Measurements from ENCODE around the gene CA7.

CA7 gene

GRCh38 chr16:66810391-66810790 is 33.8 kb upstream of the CA7 start:
- CTCF ChIA-PET: interaction anchor here (0.9 to 10.3 kb wide), 2 partner anchors 20 to 57 kb away, joined by 3 to 100 read pairs; partner anchors contain the start of gene NAE1
- POLR2A ChIA-PET: no interaction called here
- no peak overlapping the region for H3K4me3 ChIP-seq (ENCODE audit: low read depth, low read length)
- no peak for TF ChIP-seq CTCF (IDR thresholded peaks at IDR 0.05; ENCODE audit: insufficient read depth, low read length, missing control alignments)
- no peak for DNase-seq (ENCODE audit: low read depth, low spot score)

GRCh38 chr16:66811043-66811442 is 33.2 kb upstream of the CA7 start:
- ChIA-PET POLR2A (no interaction called here), CTCF (interaction anchor here (10.3 kb wide), 1 partner anchor 19 kb away, joined by 100 read pairs; the partner anchor contains the start of gene NAE1)
- DNase-seq (ENCODE audit: low read depth, low spot score): no peak
- no peak overlapping the region for H3K4me3 ChIP-seq (ENCODE audit: low read depth, low read length)
- no peak for TF ChIP-seq CTCF (IDR thresholded peaks at IDR 0.05; ENCODE audit: insufficient read depth, low read length, missing control alignments)

GRCh38 chr16:66814734-66815133 is 29.5 kb upstream of the CA7 start:
- CTCF ChIA-PET: interaction anchor here (1.0 to 10.3 kb wide), 6 partner anchors 8 to 63 kb away, joined by 3 to 100 read pairs (median 8); partner anchors contain the start of genes DYNC1LI2 and NAE1
- no peak overlapping the region for H3K4me3 ChIP-seq (ENCODE audit: low read depth, low read length)
- POLR2A ChIA-PET: no interaction called here
- TF ChIP-seq CTCF (IDR thresholded peaks at IDR 0.05; ENCODE audit: insufficient read depth, low read length, missing control alignments): no peak
- no peak for DNase-seq (ENCODE audit: low read depth, low spot score)

GRCh38 chr16:66824006-66824405 is 20.2 kb upstream of the CA7 start:
- CTCF ChIA-PET: interaction anchor here (1.1 to 5.0 kb wide), 7 partner anchors 9 to 173 kb away, joined by 3 to 27 read pairs (median 9); partner anchors contain the start of gene DYNC1LI2
- DNase-seq (ENCODE audit: low read depth, low spot score): no peak
- H3K4me3 ChIP-seq (ENCODE audit: low read depth, low read length): no peak overlapping the region
- TF ChIP-seq CTCF (IDR thresholded peaks at IDR 0.05; ENCODE audit: insufficient read depth, low read length, missing control alignments): no peak
- POLR2A ChIA-PET: no interaction called here

GRCh38 chr16:66830422-66831404 is 13.5 kb upstream of the CA7 start, which contains the start of gene NAE1:
NAE1 (minus strand) TSS chr16:66830976; CDS start chr16:66830899, 77 bp downstream.
- peak; percentile 96 for TF ChIP-seq CTCF (IDR thresholded peaks at IDR 0.05; ENCODE audit: insufficient read depth, low read length, missing control alignments)
- H3K4me3 ChIP-seq (ENCODE audit: low read depth, low read length): peak within 1 kb of the TSS; percentile 72
- DNase-seq (ENCODE audit: low read depth, low spot score): no peak
- CTCF ChIA-PET: interaction anchor here (0.5 to 9.0 kb wide), 72 partner anchors 8 to 472 kb away, joined by 3 to 205 read pairs (median 4); partner anchors contain the start of genes CA7, CDH16, CKLF and DYNC1LI2
- POLR2A ChIA-PET: interaction anchor here (0.6 to 1.3 kb wide), 4 partner anchors 42 to 976 kb away, joined by 3 to 10 read pairs (median 4); partner anchors contain the start of genes RANBP10 and TSNAXIP1

DNA sequence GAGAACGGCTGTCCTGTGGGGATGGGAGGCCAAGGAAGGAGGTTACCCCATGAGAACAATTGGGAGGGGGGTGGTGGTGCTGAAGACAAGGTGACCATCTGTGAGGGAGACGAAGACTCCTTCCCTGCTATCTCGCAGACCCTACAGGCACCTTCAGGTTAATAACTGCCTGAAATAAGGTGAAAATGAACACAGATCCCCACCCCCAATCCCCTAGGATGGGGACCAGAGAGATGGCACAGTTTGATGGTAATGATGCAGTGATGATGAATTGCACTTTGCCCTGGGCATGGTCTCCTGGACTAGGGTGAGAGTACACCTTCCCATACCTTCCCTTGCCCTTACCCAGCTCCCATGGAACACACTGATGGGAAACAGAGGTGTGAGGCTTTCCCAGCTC is 12.0 kb upstream of the CA7 start:
- ChIA-PET CTCF (interaction anchor here (0.9 to 9.0 kb wide), 10 partner anchors 9 to 261 kb away, joined by 3 to 205 read pairs (median 18); partner anchors contain the start of gene CA7), POLR2A (no interaction called here)
- TF ChIP-seq CTCF (IDR thresholded peaks at IDR 0.05; ENCODE audit: insufficient read depth, low read length, missing control alignments): no peak
- no peak for DNase-seq (ENCODE audit: low read depth, low spot score)
- H3K4me3 ChIP-seq (ENCODE audit: low read depth, low read length): no peak overlapping the region

All from AG04449 (cell line).